K562 (cell line): ENCODE results near the gene GSTA2. TPM values are rescaled to one million over a fixed set of nuclear protein-coding genes. Genes with fewer than 3 reads are reported as not detected.

Experiments
- CBX5 ChIP-seq: IDR thresholded peaks from 2 replicates; pipeline ENCODE4 v1.6.1; 2014; ENCODE audit warnings: low read depth, borderline replicate concordance
- CEBPZ ChIP-seq: fragments of 150-350 bp; IDR thresholded peaks from 2 replicates; pipeline ENCODE4 v1.6.1; 2014; ENCODE audit warnings: low read depth, mild to moderate bottlenecking, low read length, borderline replicate concordance
- DDX20 ChIP-seq: fragments of 450-650 bp; IDR thresholded peaks from 2 replicates; pipeline ENCODE4 v1.6.1; 2016; ENCODE audit warnings: missing genetic modification characterization, low read depth, mild to moderate bottlenecking, missing compliant biosample characterization, moderate library complexity
- MAX ChIP-seq: sonication (generic); formaldehyde crosslinking; IDR thresholded peaks from 2 replicates; pipeline ENCODE4 v1.9.0; 2022; ENCODE audit warnings: mild to moderate bottlenecking, missing genetic modification reagents
- MXD1 ChIP-seq: fragments of 250-450 bp; sonication (Bioruptor Pico); IDR thresholded peaks from 2 replicates; pipeline ENCODE4 v1.8.0; 2021; ENCODE audit warnings: borderline replicate concordance, mild to moderate bottlenecking, moderate library complexity; ENCODE audit not compliant: poor library complexity, severe bottlenecking
- polyA plus RNA-seq, 8 experiments: library from polyadenylated mRNA; depleted of rRNA in 4 of 8; stranded (reverse) in 5 of 8; unstranded in 3 of 8; fragments of >200 nt; fragmentation: Nextera tagmentation in 2 of 8; fragmentation: Illumina TruSeq in 1 of 8; extraction: Ambion mirVana in 2 of 8; extraction: Trizol in 1 of 8; gene quantifications; 2 replicates each; pipeline versions ENCODE4 v1.2.1 to v1.2.3, GENCODE V29; 2011 to 2014; ENCODE audit warnings: inconsistent platforms in 1 of 8, missing spikeins in 1 of 8
- total RNA-seq, 7 experiments: library from RNA; depleted of rRNA in 6 of 7; stranded (reverse); fragments of >200 nt in 6 of 7; fragmentation: Illumina TruSeq in 2 of 7; extraction: Trizol in 2 of 7; gene quantifications; 2 replicates each; pipeline versions ENCODE4 v1.2.1 to v1.2.3, GENCODE V29; 2011 to 2021; ENCODE audit warnings: low replicate concordance in 1 of 7
- TF ChIP-seq, protein P1 (sequence below), 2 experiments: fragments of 250-450 bp in 1 of 2; fragments of 450-650 bp in 1 of 2; sonication (Bioruptor Pico) in 1 of 2; IDR thresholded peaks; 2 replicates each; pipeline versions ENCODE4 v1.6.1 to v1.8.0; 2016 to 2021; ENCODE audit warnings: mild to moderate bottlenecking in 2 of 2, moderate library complexity in 2 of 2, missing compliant biosample characterization in 1 of 2, missing genetic modification characterization in 1 of 2
- TF ChIP-seq, protein P2 (sequence below): sonication (generic); formaldehyde crosslinking; IDR thresholded peaks from 2 replicates; pipeline ENCODE4 v1.8.0; 2022; ENCODE audit warnings: mild to moderate bottlenecking, low read depth, missing genetic modification reagents
- TF ChIP-seq, protein P3 (sequence below): fragments of 200-600 bp; sonication (generic); IDR thresholded peaks from one replicate; pipeline ENCODE4 v1.6.1; 2012; ENCODE audit warnings: mild to moderate bottlenecking, low read depth, low read length, inconsistent platforms

GSTA2 gene
- total and polyA plus RNA-seq, 9 of the 15 experiments (the other 6 are each of a cell fraction or from before 2014, with no cell fraction given), result 0.11 to 0.24 (median 0.14) TPM; not detected in 3

- TF ChIP-seq MAX (no peak), CBX5 (no peak), MXD1 (CRISPR knock-in tag) (no peak), CEBPZ (no peak), DDX20 (no peak)
- TF ChIP-seq, protein P1, sequence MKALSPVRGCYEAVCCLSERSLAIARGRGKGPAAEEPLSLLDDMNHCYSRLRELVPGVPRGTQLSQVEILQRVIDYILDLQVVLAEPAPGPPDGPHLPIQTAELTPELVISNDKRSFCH (CRISPR knock-in tag; IDR thresholded peaks at IDR 0.05), result no peak
- TF ChIP-seq, protein P1 (tag; IDR thresholded peaks at IDR 0.05), result no peak
- TF ChIP-seq, protein P2, sequence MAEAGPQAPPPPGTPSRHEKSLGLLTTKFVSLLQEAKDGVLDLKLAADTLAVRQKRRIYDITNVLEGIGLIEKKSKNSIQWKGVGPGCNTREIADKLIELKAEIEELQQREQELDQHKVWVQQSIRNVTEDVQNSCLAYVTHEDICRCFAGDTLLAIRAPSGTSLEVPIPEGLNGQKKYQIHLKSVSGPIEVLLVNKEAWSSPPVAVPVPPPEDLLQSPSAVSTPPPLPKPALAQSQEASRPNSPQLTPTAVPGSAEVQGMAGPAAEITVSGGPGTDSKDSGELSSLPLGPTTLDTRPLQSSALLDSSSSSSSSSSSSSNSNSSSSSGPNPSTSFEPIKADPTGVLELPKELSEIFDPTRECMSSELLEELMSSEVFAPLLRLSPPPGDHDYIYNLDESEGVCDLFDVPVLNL (CRISPR knock-in tag), result no peak
- TF ChIP-seq, protein P3, sequence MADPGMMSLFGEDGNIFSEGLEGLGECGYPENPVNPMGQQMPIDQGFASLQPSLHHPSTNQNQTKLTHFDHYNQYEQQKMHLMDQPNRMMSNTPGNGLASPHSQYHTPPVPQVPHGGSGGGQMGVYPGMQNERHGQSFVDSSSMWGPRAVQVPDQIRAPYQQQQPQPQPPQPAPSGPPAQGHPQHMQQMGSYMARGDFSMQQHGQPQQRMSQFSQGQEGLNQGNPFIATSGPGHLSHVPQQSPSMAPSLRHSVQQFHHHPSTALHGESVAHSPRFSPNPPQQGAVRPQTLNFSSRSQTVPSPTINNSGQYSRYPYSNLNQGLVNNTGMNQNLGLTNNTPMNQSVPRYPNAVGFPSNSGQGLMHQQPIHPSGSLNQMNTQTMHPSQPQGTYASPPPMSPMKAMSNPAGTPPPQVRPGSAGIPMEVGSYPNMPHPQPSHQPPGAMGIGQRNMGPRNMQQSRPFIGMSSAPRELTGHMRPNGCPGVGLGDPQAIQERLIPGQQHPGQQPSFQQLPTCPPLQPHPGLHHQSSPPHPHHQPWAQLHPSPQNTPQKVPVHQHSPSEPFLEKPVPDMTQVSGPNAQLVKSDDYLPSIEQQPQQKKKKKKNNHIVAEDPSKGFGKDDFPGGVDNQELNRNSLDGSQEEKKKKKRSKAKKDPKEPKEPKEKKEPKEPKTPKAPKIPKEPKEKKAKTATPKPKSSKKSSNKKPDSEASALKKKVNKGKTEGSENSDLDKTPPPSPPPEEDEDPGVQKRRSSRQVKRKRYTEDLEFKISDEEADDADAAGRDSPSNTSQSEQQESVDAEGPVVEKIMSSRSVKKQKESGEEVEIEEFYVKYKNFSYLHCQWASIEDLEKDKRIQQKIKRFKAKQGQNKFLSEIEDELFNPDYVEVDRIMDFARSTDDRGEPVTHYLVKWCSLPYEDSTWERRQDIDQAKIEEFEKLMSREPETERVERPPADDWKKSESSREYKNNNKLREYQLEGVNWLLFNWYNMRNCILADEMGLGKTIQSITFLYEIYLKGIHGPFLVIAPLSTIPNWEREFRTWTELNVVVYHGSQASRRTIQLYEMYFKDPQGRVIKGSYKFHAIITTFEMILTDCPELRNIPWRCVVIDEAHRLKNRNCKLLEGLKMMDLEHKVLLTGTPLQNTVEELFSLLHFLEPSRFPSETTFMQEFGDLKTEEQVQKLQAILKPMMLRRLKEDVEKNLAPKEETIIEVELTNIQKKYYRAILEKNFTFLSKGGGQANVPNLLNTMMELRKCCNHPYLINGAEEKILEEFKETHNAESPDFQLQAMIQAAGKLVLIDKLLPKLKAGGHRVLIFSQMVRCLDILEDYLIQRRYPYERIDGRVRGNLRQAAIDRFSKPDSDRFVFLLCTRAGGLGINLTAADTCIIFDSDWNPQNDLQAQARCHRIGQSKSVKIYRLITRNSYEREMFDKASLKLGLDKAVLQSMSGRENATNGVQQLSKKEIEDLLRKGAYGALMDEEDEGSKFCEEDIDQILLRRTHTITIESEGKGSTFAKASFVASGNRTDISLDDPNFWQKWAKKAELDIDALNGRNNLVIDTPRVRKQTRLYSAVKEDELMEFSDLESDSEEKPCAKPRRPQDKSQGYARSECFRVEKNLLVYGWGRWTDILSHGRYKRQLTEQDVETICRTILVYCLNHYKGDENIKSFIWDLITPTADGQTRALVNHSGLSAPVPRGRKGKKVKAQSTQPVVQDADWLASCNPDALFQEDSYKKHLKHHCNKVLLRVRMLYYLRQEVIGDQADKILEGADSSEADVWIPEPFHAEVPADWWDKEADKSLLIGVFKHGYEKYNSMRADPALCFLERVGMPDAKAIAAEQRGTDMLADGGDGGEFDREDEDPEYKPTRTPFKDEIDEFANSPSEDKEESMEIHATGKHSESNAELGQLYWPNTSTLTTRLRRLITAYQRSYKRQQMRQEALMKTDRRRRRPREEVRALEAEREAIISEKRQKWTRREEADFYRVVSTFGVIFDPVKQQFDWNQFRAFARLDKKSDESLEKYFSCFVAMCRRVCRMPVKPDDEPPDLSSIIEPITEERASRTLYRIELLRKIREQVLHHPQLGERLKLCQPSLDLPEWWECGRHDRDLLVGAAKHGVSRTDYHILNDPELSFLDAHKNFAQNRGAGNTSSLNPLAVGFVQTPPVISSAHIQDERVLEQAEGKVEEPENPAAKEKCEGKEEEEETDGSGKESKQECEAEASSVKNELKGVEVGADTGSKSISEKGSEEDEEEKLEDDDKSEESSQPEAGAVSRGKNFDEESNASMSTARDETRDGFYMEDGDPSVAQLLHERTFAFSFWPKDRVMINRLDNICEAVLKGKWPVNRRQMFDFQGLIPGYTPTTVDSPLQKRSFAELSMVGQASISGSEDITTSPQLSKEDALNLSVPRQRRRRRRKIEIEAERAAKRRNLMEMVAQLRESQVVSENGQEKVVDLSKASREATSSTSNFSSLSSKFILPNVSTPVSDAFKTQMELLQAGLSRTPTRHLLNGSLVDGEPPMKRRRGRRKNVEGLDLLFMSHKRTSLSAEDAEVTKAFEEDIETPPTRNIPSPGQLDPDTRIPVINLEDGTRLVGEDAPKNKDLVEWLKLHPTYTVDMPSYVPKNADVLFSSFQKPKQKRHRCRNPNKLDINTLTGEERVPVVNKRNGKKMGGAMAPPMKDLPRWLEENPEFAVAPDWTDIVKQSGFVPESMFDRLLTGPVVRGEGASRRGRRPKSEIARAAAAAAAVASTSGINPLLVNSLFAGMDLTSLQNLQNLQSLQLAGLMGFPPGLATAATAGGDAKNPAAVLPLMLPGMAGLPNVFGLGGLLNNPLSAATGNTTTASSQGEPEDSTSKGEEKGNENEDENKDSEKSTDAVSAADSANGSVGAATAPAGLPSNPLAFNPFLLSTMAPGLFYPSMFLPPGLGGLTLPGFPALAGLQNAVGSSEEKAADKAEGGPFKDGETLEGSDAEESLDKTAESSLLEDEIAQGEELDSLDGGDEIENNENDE, result no peak
Observed at GRCh38 chr6:52779237-52779636, 16.0 kb upstream of the GSTA2 start (continued).
